Stimulated activated CD8-positive, alpha-beta memory T cell treated with anti-CD3 and anti-CD28 coated beads, Interleukin-4, amount 100 ng/mL, for 48 hours (primary cell): ENCODE data around the gene PDXK.
A peak's percentile ranks its signal among the peaks of the same experiment; 100 is the strongest.

Source experiments
- DNase-seq: peaks from one replicate; pipeline ENCODE4 v3.0.0-alpha.2; 2020

Gene PDXK

DNA sequence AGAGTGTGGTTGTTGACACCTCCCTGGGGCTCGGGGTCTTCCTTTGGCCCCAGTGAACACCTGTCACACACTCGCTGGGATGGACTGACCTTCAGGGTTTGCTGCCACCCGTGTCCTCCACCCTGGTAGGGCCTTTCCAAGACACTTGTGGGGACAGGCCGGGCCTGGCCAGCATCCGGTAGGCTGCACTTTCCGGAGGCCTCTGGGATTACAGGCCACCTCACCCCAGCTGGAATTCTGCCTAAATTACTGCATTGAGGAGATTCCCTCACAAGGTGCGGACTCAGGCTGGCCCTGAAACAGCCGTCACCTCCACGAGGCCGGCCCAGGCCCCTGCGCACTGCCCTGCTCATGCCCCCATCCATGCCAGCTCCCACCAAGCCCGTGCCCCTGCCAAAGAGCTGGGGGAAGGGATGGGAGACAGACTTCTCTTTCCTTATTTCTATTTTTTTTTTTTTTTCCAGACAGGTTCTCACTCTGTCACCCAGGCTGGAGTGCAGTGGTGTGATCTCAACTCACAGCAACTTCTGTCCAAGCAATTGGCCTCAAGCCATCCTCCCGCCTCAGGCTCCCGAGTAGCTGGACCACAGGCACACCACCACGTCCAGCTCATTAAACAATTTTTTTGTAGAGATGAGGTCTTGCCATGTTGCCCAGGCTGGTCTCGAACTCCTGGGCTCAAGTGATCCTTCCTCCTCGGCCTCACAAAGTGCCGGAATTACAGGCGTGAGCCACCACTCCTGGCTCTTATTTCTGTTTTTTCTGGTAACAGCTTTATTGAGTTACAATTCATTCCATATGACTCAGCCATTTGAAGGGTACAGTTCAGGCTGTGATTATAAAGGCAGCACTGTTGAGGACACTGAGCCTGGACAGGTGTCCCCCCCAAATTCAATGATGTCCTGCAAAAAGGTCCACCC lies 45.9 kb downstream of the PDXK start:
- no peak for DNase-seq

DNA sequence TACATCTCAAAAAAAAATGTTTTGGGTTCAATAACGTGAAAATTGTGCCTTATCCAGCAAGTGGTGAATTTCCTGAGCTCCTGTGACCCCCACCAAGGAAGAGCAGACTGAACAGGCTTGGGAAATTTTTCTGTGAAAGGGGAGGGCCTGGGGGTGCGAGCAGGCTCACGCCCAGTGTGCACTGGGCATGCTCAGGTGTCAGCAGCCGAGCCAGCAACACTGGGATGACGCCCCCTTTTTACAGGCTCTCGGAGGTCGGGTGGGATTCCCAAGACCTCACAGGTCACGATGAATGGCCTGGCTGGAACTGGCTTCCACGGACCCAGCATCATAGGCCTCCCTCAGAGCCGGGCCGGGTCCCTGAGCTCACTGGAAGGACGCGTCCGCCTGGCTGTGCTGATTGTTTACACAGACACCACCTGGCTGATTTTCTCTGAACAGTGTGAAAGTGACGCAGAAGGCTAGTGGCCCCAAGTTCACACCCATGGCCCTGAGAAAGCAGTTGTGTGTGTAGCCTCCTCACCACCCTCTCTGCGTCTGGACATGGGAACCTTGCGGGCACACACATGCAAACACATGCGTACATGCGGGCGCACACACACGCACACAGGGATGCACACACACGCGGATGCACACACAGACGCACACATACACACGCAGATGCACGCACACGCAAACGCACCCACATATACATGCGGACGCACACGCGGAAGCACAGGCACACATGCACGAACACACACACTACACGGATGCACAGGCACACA lies 48.0 kb downstream of the PDXK start:
- no peak for DNase-seq

DNA sequence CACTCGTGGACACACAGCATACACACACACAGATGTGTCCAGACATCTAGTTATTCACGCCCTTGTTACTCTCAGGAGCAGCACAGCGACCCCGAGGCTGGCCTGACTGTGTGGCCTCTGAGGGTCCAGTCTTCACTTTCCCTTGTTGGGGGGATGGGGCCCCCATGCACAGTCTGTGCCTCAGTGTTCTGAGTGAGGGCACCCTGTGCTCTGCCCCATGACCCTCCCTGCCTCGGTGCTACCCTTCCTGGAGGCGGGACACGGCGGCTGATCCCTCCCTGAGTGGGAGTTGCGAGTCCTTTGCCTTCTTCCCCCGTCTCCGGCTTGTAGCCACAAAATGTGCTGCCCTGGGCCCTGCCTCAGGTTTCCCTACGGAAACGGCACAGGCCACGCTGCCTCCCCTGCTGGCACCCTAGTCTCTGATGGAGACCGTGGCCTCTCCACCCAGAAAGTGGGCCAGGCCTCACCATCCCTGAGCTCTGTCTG lies 48.6 kb downstream of the PDXK start:
- no peak for DNase-seq

DNA sequence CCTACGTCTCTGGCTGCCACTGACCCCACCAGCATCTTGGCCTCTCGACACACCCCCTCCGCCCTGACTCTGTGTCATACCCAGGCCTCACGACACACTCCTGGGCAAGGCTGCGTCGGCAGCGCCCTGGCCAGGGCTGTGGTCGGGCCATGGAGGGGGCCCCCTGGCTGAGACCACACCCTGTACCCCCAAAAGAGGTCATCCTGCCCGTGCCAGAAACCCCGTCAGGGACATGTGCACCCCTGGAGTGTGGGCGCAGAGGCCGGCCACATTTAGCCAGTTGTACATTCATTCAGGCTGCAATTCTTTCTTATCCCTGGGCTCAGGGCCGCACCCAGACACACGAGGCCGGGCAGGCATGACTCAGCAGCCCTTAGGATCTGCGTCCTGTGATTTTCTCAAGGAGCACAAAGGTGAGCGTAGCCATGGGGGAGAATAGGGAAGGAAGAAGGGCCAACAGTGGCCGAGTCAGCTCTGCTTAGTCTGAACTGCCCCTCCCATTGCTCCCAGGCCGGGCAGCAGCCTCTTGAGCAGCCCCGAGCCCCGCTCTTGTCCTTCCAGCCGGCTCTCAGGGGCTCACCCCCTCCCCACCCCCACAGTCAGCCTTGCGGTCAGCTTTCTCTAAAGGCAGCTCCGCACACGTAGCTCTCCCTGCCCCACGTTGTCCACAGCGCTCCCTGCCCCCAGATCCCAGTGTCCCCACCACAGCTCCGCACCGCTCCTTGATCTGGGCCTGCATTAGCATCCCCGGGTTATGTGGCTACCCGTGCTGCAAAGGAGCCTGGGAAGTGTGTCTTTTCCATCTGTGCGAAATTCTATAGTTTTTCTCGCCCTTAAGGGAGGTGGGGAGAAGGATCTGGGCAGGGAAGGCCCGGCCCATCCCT lies 49.3 kb downstream of the PDXK start:
- no peak for DNase-seq

DNA sequence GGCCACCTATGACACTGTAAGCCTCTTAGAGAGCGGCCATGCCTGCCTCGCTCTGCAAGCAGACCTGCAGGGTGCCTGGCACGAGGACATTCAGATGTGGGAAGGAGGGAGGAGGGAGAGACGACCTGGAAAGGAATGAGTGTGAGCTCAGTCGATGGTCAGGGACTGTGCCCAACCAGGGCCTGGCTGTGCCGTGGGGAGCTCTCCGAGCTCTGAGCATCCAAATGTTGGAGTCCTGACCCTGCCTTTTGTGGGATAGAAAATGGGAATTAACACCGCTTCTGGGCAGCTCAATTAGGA lies 49.9 kb downstream of the PDXK start:
- no peak for DNase-seq

DNA sequence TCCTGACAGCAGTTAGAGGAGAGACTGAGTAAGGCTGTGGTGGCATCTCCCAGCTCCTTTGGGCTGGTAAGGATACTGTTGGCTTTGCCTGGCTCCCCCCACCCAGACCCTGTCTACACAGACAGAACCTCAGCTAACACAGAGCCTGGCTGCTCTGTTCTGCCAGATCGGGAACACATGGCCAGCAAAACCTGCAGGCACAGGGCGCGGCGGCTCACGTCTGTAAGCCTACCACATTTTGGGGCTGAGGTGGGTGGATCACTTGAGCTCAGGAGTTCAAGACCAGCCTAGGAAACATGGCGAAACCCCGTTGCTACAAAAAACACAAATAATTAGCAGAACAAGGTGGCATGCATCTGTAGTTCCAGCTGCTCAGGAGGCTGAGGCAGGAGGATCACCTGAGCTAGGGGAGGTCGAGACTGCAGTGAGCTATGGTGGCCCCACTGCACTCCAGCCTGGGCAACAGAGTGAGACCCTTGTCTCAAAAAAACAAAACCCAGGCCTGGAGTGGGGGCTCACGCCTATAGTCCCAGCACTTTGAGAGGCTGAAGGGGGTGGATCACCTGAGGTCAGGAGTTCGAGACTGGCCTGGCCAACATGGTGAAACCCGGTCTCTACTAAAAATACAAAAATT lies 50.5 kb downstream of the PDXK start:
- DNase-seq: no peak

DNA sequence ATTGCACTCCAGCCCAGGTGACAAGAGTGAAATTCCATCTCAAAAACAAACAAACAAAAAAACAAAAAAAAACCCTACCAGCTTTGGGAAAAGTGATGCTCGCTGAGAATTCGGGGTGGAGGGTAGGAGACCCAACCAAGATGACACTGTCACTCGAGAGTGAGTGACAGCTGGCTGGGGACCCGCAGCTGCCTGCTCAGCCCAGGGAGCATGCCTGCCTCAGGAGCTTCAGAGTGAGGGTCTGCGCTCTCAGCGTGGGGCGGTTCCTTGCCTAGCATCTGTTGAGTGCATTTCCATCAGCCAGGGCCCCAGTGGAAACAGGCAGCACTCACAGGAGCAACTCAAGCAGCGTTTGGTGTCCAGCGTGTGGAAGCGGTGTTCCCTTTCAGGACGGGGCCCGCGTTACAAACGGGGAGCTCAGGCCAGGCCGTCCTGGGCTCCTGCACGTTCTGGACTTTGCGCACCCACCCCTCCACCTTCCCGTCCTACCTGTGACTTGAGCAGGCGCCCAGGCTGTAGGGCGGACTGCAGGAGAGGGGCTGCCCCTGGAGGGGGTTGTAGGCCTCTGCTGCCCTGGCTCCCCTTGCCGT lies 51.2 kb downstream of the PDXK start:
- DNase-seq: no peak

DNA sequence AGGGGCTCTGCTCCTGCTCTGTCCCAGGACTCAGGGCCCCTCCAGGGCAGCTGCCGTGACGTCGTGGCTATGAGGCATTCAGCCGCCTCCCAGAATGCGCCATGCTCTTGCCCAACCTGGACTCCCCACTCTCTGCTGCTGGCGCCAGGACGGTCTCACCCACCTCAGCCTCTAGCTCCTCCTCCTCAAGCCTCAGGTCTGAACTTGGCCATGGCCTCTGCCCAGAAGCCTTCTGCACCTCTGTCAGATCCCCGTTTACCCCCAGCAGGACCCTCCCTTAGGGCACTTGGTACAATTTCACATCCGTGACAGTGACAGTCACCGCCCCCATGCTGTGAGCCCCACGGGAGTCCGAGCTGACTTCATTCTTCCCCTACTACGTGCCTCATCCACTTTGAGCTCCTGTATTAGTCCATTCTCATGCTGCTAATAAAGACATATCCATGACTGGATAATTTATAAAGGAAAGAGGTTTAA lies 52.3 kb downstream of the PDXK start:
- DNase-seq: no peak

DNA sequence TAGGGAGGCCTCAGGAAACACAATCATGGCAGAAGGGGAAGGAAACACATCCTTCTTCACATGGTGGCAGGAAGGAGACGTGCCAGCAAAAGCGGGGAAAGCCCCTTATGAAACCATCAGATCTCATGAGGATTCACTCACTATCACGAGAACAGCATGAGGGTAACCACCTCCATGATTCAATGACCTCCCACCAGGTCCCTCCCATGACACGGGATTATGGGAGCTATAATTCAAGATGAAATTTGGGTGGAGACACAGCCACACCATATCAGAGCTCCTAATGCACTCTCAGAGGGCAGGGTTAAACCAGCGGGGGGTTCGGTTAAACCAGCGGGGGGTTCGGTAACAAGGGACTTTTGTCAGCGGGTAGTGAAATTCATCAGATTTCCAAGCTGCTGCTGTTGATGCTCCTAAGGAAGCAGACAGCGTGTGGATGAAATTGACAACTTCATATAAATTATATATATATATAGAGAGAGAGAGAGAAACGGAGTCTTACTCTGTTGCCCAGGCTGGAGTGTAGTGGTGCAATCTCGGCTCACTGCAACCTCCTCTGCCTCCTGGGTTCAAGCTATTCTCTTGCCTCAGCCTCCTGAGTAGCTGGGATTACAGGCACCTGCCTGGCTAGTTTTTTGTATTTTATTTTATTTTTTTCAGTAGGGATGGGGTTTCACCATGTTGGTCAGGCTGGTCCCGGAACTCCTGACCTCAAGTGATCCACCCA lies 52.9 kb downstream of the PDXK start:
- no peak for DNase-seq

DNA sequence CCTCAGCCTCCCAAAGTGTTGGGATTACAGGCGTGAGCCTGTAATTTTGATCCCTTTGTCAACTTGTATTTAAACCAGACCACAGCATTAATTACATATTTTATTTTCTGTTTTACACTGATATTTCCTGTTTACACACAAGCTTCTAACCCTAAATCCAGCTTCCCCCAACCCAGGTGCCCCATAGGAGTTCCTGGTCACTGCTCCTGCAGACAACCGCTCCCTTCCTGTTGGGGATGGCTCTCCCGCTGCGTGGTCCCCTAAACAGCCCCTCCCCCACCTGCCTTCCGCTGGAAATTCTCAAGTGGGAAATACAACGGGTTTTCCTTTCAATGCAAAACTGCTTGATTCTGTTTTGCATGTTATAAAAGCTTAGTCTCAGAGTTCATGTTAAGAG lies 53.5 kb downstream of the PDXK start:
- DNase-seq: no peak

DNA sequence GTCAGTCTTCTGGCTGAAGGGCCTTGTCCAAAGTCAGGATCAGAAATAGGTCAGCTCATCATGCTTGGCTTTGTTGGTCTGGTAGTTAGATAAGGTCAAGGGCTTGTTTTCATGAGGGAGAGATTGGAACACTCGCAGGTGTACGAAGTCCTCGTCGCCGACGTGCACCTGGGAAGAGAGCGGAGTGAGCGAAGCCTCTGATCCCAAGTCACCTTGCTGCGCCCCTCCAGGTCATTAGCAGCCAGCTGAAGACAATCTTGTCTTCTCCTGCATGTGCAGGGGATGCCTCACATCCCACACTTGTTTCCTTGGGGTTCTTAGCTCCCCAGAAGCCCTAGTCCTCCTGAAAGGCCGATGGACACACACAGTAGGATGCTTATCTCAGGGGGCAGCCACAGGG lies 55.2 kb downstream of the PDXK start:
- DNase-seq: no peak

DNA sequence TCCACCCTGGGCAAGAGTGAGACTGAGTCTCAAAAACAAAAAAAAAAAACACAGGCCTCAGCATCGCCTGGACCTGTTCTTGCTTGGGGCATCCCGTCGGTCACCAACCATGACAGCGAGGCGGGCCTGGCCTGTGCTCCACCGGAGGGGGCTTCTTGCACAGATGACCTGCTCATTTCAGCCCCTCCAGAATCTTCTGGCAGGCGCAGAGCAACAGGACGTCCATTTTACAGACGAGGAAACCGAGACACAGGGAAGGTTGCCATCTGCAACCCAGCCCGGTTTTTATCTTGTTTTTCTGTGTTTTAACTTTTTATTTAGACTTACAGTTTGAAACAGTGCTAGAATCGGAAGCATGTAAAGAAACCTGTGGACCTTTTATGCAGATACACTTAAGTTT lies 56.3 kb downstream of the PDXK start:
- DNase-seq: no peak

DNA sequence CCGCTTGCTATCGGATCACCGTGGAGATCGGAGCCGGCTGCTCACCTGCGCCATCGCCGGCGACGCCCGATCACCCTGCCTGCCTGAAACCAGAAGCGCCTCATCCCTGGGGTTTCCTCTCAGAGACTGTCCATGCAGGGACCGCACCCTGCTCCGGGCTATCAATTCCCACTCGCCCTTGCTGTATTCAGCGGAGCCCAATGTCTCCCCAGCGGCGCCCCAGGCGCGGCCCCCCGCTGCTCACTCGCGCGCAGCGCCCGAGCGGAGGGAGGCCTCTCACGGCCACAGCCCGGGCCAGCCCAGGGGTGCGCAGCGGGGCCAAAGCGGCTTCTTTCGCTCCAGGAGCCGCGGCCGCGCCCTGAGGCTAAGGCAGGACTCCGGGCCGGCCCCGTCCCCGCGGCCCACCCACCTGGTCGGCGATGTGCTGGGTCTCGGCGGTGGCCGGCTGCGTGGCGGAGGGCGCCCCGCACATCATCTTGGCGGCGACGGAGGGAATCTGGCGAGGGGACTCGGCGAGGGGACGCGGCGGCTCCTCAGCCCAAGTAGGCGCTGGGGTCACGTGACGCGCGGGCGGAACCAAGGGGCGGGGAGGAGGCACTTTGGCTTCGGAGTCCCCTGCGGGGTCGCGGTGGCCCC lies 57.0 kb downstream of the PDXK start, which contains the start of gene CSTB:
CSTB (minus strand) TSS at position 514 of the 636 bp plus-strand sequence; CDS start at position 475, 39 bp downstream.
- peak; percentile 91 for DNase-seq

DNA sequence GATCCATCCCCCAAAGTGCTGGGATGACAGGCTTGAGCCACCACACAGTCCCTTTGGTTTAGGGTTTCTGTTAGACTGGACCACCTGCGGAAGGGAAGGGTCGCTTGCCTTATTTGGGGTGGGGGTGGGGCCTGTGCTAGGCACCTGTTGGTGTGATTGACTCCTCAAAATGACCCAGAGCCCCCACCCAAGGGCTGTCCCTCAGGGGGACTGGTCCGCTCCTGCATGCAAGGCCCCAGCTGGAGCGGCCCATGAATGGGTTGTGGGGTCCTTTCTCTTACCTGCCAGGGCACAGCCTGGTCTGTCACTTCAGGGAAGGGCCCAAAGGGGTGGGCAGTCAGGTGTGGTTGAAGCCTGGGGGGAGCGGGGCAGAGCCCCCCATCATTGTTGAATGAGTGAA lies 59.0 kb downstream of the PDXK start:
- no peak for DNase-seq

DNA sequence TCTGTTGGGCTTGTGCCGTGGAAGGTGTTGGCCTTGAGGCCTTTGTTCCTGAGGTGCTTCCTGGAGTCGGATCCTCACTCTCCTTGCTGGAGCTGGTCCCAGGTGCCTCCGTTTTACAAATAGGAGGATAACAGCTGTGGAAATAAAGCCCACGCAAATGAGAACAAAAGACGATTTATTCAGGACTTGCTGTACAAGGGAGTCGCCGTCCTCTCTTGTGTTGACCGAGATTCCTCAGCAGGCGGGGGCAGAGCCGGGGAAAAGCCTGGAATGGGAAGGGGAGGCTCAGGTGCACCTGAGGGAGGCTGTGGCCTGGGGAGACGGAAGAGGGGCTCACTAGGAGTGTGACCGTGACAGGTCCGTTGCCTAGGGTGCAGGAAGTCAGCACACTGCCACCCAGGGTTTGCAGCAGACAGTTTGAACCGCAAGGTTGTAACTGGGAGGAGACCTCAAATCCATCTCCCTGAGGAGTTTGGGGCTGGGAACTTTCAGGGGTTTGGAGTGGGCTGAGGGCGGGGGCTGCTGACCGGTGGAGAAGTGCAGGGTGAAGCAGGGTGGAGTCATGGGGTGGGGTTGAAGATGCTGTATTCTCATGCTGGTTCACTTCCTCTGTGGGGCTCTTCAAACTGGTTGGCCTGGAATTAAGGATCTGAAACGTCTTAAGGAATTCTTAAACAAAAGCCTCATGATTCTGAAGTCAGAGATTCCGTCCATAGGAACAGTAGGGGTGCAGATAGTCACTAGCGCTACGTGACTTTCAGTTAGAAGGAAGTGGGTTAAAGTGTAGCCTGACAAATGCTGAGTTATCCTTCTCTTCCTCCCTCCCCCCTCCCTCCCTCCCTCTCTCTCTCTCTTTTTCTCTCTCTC lies 59.8 kb downstream of the PDXK start:
- no peak for DNase-seq

DNA sequence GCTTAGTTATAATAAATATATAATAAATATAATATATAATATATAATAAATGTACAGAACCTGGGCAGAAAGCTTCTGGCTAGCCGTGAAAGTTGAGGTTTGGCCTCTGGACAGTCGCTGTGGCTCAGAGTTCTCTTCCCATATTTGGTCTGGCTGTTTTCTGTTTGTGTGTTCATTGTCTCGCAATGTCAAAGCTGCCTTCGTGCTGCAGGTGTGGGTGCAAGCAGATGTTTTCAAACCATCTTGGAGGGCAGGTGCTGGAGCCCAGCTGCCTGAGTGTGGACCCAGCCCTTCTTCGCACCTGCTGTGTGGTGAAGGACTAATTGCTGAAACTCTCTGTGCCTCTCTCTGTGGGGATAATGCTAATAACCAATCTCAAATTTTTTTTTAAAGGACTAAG lies 60.7 kb downstream of the PDXK start:
- no peak for DNase-seq

DNA sequence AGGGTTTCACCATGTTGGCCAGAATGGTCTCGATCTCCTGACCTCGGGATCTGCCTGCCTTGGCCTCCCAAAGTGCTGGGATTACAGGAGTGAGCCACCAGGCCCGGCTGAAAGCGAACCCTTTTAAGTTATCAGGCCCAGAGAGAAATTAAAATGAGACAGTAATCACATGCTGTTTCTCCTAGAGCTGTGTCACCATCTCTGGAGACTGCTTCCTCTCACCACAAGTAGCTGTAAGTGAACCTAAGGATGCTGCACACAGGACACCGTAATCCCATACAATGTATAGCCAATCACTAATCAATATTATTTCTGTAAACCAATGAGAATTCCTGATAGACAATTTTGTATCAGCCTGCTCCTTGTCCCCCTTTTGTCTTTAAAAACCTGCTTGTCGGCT lies 62.9 kb downstream of the PDXK start:
- no peak for DNase-seq

DNA sequence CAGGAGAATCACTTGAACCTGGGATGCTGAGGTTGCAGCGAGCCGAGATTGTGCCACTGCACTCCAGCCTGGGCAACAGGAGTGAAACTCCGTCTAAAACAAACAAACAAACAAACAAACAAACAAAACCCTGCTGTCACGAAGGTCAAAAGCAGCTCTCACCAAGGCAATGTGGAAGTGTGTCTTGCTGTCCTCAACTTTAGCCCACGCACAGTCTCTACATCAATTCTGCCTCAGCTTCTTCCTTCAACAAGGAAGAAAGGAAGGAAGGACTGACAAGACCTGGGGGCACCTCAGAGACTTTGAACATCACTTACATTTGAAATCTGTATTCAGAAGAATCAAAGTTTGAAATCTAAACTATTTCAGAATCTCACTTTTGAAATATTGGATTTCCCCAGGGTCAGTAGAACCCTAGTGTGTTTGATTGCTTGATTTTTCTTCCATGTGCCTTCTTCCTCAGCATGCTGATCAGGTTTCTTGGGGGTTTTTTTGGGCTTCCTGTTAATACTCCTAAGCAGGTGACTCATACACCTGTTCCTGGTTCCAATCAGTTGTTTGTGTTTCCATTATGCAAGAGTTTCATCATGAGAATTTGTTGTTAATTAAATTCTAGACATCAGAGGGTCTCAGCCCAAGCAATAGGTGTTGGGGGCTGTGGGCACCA lies 63.6 kb downstream of the PDXK start:
- DNase-seq: no peak

DNA sequence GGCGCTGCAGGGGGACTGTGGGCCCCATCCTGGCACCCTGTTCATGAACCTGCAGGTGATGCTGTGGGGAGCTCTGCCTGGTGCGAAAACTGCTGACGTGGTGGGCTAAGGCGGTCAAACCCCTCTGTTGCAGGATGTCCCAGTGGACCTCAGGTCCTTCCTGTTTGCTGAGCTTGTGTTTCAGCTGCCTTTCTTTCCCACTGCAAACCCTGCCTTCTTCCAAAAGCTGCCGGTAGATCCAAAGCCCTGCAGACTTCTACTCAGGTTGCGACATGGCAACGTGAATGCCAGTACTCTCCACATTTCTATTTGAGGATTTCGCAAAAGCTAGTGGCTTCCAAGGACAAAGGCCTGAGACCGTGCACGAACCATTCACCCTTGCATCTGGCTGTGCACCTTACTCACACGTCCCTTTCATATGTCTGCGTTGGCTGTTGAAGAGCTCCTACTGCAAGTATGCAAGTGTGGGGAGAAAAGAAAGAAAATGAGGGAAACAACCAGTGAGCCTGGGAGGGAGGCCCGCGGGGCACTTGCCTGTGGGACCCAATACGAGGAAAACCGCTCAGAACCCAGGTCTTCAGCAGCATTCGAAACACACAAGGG lies 64.3 kb downstream of the PDXK start:
- peak; percentile 39 for DNase-seq
